A673 (cell line): ENCODE results near the gene RBM15.

ENCODE experiments used
- CTCF ChIP-seq: fragments of 300-800, 200-600 bp; sonication (generic); conservative IDR thresholded peaks from 2 replicates; pipeline ENCODE4 v1.5.1; 2017; ENCODE audit warnings: low read depth, mild to moderate bottlenecking, antibody characterized with exemption, low read length, moderate library complexity, mixed read lengths
- EZH2 ChIP-seq: fragments of 200-600 bp; sonication (generic); IDR thresholded peaks from 2 replicates; pipeline ENCODE4 v1.6.1; 2017; ENCODE audit warnings: borderline replicate concordance, low read depth, mild to moderate bottlenecking, mixed read lengths, antibody characterized with exemption, low read length; ENCODE audit not compliant: poor library complexity, severe bottlenecking

GRCh38 chr1:110370827-110371226 lies 31.6 kb downstream of the RBM15 start:
- TF ChIP-seq CTCF, result no peak
- no peak for TF ChIP-seq EZH2
